ENCODE results near the gene CNOT8.

GRCh38 chr5:154830596-154830995 lies 27.8 kb upstream of the CNOT8 start:
- TF ChIP-seq CTCF (IDR thresholded peaks at IDR 0.05): no peak
- no peak for TF ChIP-seq POLR2A (IDR thresholded peaks at IDR 0.05)

Data from body of pancreas (tissue), 4 donors.